DMS 273 (cell line): ENCODE data around the gene EMC9.

ENCODE experiments used
- DNase-seq: peaks from one replicate; lab custom pipeline; 2025; ENCODE audit not compliant: unreplicated experiment; lab: John Stamatoyannopoulos, UW

The EMC9 gene

GRCh38 chr14:24092505-24093206, 48.7 kb downstream of the EMC9 start:
- DNase-seq: no peak

- no peak for DNase-seq
Observed at GRCh38 chr14:24092110-24092504, 49.3 kb downstream of the EMC9 start.

- no peak for DNase-seq
Observed at GRCh38 chr14:24089890-24090289, 51.5 kb downstream of the EMC9 start.
